Renal pelvis (tissue), 12 donors: Measurements from ENCODE around the gene ING4. TPM values are rescaled to one million over a fixed set of nuclear protein-coding genes. Genes with fewer than 3 reads are reported as not detected.
"Not testable (repeated sequence)": the region's sequence is repeated elsewhere in the genome, so short reads cannot be mapped to it uniquely, and the experiment has no call there.

Experiments
- DNase-seq: peaks from one replicate; pipeline ENCODE4 v3.0.0-alpha.2; 2013
- long read RNA-seq, 16 experiments: transcript quantifications; one replicate each; lab custom pipeline, GENCODE V29; 2026
- polyA plus RNA-seq, 3 donors: library from polyadenylated mRNA; unstranded; fragments of 120-200 nt; gene quantifications; one replicate each; pipeline ENCODE4 v1.2.1, GENCODE V29; 2013; ENCODE audit not compliant: insufficient read length in 3 of 3

The ING4 gene
- 100 to 1,000 TPM; 112 to 119 (median 119) TPM for polyA plus RNA-seq
- long read RNA-seq, donor 1, transcript ING4-202 (8 exons, 1,393 nt) = minor isoform, 18 of 45 reads
- long read RNA-seq, donor 1, transcript ING4-201 (8 exons, 1,709 nt) = major isoform, 21 of 45 reads
- long read RNA-seq, donor 1, partial matches to known transcripts = 0 of 45 reads
- long read RNA-seq, donor 1, other reads (novel, unspliced or antisense) = 0 of 45 reads
- long read RNA-seq, donor 2, transcript ING4-207 (8 exons, 1,348 nt) = minor isoform, 8 of 65 reads
- long read RNA-seq, donor 2, transcript ING4-202 (8 exons, 1,393 nt) = minor isoform, 22 of 65 reads
- long read RNA-seq, donor 2, transcript ING4-201 (8 exons, 1,709 nt) = major isoform, 28 of 65 reads
- long read RNA-seq, donor 2, partial matches to known transcripts = 0 of 65 reads
- long read RNA-seq, donor 2, other reads (novel, unspliced or antisense) = 0 of 65 reads
- long read RNA-seq, donor 3, transcript ING4-202 (8 exons, 1,393 nt) = major isoform, 25 of 54 reads
- long read RNA-seq, donor 3, transcript ING4-201 (8 exons, 1,709 nt) = minor isoform, 18 of 54 reads
- long read RNA-seq, donor 3, partial matches to known transcripts = 0 of 54 reads
- long read RNA-seq, donor 3, other reads (novel, unspliced or antisense) = 0 of 54 reads
- long read RNA-seq, donor 4, transcript ING4-202 (8 exons, 1,393 nt) = minor isoform, 24 of 76 reads
- long read RNA-seq, donor 4, transcript ING4-207 (8 exons, 1,348 nt) = minor isoform, 5 of 76 reads
- long read RNA-seq, donor 4, transcript ING4-201 (8 exons, 1,709 nt) = major isoform, 28 of 76 reads
- long read RNA-seq, donor 4, partial matches to known transcripts = 0 of 76 reads
- long read RNA-seq, donor 4, other reads (novel, unspliced or antisense) = 6 of 76 reads
- long read RNA-seq, donor 5, transcript ING4-202 (8 exons, 1,393 nt) = major isoform, 14 of 35 reads
- long read RNA-seq, donor 5, transcript ING4-201 (8 exons, 1,709 nt) = major isoform, 14 of 35 reads
- long read RNA-seq, donor 5, partial matches to known transcripts = 0 of 35 reads
- long read RNA-seq, donor 5, other reads (novel, unspliced or antisense) = 0 of 35 reads
- long read RNA-seq, donor 6, transcript ING4-207 (8 exons, 1,348 nt) = minor isoform, 7 of 47 reads
- long read RNA-seq, donor 6, transcript ING4-202 (8 exons, 1,393 nt) = major isoform, 19 of 47 reads
- long read RNA-seq, donor 6, transcript ING4-201 (8 exons, 1,709 nt) = minor isoform, 18 of 47 reads
- long read RNA-seq, donor 6, partial matches to known transcripts = 0 of 47 reads
- long read RNA-seq, donor 6, other reads (novel, unspliced or antisense) = 0 of 47 reads
- long read RNA-seq, donor 7, transcript ING4-202 (8 exons, 1,393 nt) = minor isoform, 15 of 43 reads
- long read RNA-seq, donor 7, transcript ING4-201 (8 exons, 1,709 nt) = major isoform, 21 of 43 reads
- long read RNA-seq, donor 7, transcript ING4-207 (8 exons, 1,348 nt) = minor isoform, 5 of 43 reads
- long read RNA-seq, donor 7, partial matches to known transcripts = 0 of 43 reads
- long read RNA-seq, donor 7, other reads (novel, unspliced or antisense) = 0 of 43 reads
- long read RNA-seq, donor 8, transcript ING4-201 (8 exons, 1,709 nt) = minor isoform, 7 of 20 reads
- long read RNA-seq, donor 8, transcript ING4-202 (8 exons, 1,393 nt) = major isoform, 9 of 20 reads
- long read RNA-seq, donor 8, partial matches to known transcripts = 0 of 20 reads
- long read RNA-seq, donor 8, other reads (novel, unspliced or antisense) = 0 of 20 reads
- long read RNA-seq, donor 9, transcript ING4-201 (8 exons, 1,709 nt) = minor isoform, 21 of 59 reads
- long read RNA-seq, donor 9, transcript ING4-207 (8 exons, 1,348 nt) = minor isoform, 8 of 59 reads
- long read RNA-seq, donor 9, transcript ING4-202 (8 exons, 1,393 nt) = major isoform, 23 of 59 reads
- long read RNA-seq, donor 9, partial matches to known transcripts = 0 of 59 reads
- long read RNA-seq, donor 9, other reads (novel, unspliced or antisense) = 0 of 59 reads
- long read RNA-seq, donor 10, transcript ING4-201 (8 exons, 1,709 nt) = major isoform, 23 of 45 reads
- long read RNA-seq, donor 10, transcript ING4-202 (8 exons, 1,393 nt) = minor isoform, 12 of 45 reads
- long read RNA-seq, donor 10, partial matches to known transcripts = 0 of 45 reads
- long read RNA-seq, donor 10, other reads (novel, unspliced or antisense) = 0 of 45 reads
- long read RNA-seq, donor 11, transcript ING4-201 (8 exons, 1,709 nt) = major isoform, 16 of 41 reads
- long read RNA-seq, donor 11, transcript ING4-202 (8 exons, 1,393 nt) = minor isoform, 14 of 41 reads
- long read RNA-seq, donor 11, partial matches to known transcripts = 0 of 41 reads
- long read RNA-seq, donor 11, other reads (novel, unspliced or antisense) = 0 of 41 reads
- long read RNA-seq, donor 12, transcript ING4-207 (8 exons, 1,348 nt) = minor isoform, 9 of 63 reads
- long read RNA-seq, donor 12, transcript ING4-201 (8 exons, 1,709 nt) = minor isoform, 18 of 63 reads
- long read RNA-seq, donor 12, transcript ING4-202 (8 exons, 1,393 nt) = major isoform, 25 of 63 reads
- long read RNA-seq, donor 12, partial matches to known transcripts = 0 of 63 reads
- long read RNA-seq, donor 12, other reads (novel, unspliced or antisense) = 0 of 63 reads
- long read RNA-seq, donor 13, transcript ING4-202 (8 exons, 1,393 nt) = major isoform, 8 of 19 reads
- long read RNA-seq, donor 13, transcript ING4-201 (8 exons, 1,709 nt) = minor isoform, 5 of 19 reads
- long read RNA-seq, donor 13, partial matches to known transcripts = 0 of 19 reads
- long read RNA-seq, donor 13, other reads (novel, unspliced or antisense) = 0 of 19 reads
- long read RNA-seq, donor 14 = 0 reads
- long read RNA-seq, donor 15, transcript ING4-207 (8 exons, 1,348 nt) = minor isoform, 5 of 51 reads
- long read RNA-seq, donor 15, transcript ING4-201 (8 exons, 1,709 nt) = major isoform, 26 of 51 reads
- long read RNA-seq, donor 15, transcript ING4-202 (8 exons, 1,393 nt) = minor isoform, 14 of 51 reads
- long read RNA-seq, donor 15, partial matches to known transcripts = 5 of 51 reads
- long read RNA-seq, donor 15, other reads (novel, unspliced or antisense) = 0 of 51 reads
- long read RNA-seq, donor 16, transcript ING4-202 (8 exons, 1,393 nt) = minor isoform, 22 of 65 reads
- long read RNA-seq, donor 16, transcript ING4-201 (8 exons, 1,709 nt) = major isoform, 28 of 65 reads
- long read RNA-seq, donor 16, transcript ING4-207 (8 exons, 1,348 nt) = minor isoform, 7 of 65 reads
- long read RNA-seq, donor 16, partial matches to known transcripts = 5 of 65 reads
- long read RNA-seq, donor 16, other reads (novel, unspliced or antisense) = 0 of 65 reads

GRCh38 chr12:6662906-6663742 is at the start of gene ING4:
ING4 (minus strand) TSS chr12:6663119; CDS start chr12:6663101, 18 bp downstream.
- peak; percentile 100 for DNase-seq

DNA sequence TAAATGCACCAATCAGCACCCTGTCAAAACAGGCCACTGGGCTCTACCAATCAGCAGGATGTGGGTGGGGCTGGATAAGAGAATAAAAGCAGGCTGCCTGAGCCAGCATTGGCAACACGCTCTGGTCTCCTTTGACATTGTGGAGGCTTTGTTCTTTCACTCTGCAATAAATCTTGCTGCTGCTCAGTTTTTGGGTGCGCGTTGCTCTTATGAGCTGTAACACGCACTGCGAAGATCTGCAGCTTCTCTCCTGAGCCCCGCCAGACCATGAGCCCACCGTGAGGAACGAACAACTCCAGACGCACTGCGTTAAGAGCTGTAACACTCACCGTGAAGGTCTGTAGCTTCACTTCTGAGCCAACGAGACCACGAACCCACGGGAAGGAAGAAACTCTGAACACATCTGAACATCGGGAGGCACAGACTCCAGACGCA is 46.1 kb upstream of the ING4 start:
- no peak for DNase-seq

- not testable (repeated sequence) for DNase-seq
Observed at GRCh38 chr12:6708351-6708750, 45.4 kb upstream of the ING4 start.

GRCh38 chr12:6703631-6704030 is 40.7 kb upstream of the ING4 start:
- no peak for DNase-seq

DNA sequence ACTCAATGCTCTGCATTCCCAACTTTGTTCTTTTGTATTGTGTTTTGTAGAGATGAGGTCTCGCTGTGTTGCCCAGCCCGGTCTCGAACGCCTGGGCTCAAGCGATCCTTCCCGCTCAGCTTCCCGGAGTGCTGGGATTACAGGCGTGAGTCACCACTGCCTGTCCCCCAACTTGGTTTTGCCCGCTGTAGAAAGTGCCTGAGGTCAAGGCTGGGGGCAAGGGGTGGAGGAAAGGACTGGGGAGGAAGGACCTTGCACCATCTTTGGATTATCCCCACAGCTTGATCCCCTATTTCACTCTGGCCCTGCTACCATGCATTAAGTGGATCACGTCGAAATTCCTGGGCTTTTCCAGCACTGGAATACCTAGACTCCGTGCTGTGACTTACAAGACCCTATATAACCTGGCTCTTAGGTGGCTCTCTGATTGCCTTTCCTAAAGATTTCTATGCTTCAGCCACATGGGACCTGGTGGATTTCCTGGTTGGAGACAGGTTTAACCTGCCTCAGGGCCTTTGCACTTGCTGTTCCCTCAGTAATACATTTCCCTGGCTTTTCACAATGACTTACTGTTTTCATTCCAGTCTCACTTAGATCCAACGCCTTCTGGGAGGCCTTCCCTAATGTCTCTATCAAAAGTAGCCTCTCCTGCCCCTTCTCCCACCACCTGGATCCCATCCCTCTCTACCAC is 38.3 kb upstream of the ING4 start:
- no peak for DNase-seq

DNA sequence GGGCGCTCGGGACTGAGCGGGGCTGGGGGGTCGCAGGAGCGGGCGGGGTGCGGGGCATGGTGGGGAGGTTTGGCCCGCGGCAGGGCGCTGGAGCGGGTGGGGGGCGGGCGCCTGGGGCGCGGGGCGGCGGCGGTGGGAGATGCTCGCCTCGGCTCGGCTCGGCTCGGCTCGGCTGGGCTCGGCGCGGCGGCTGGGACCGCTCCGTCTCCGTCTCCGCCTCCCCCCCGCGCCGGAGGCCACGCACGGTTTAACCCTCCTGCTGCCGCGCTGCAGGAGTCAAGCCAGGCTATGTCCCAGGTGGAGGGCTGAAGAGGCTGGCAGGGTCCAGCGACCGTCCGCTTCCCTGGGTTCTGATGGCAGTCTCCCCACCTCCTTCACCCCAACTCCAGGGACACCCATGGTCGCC is 37.7 kb upstream of the ING4 start, which contains the start of gene PIANP:
TSS of gene PIANP (minus strand) at position 170 of the 406 bp plus-strand sequence. CDS start 2,754 bp downstream, outside the sequence.
- peak; percentile 75 for DNase-seq

DNA sequence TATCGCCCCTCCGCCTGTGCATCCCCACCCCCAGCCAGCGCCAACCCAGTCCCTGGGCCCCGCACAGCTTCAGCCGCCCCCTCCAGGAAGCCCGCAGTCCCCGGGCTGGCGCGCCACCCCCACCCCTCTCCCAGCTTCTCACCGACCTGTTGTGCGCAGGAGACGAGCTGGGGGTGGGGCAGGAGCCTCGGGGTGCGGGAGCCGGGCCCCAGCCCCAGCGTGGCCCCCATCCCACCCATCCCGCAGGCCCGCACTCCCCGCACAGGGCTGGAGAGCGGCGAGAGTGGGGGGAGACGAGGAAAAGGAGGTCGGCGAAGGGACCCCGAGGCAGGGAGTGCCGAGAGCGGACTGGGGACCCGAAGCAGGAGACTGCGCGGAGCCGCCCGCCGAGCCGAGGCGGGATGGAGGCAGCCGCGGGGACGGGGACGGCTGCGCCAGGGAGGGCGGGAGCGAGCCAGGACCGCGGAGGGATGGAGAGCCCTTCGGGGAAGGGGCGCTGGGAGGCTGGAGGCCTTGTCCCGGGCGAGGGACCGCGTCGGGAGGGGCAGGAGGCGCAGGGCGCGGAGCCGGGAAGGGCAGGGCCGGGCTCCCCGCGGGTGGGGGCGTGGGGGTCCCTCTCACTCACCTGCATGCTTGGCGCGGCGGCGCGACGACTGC is 37.2 kb upstream of the ING4 start:
- no peak for DNase-seq

DNA sequence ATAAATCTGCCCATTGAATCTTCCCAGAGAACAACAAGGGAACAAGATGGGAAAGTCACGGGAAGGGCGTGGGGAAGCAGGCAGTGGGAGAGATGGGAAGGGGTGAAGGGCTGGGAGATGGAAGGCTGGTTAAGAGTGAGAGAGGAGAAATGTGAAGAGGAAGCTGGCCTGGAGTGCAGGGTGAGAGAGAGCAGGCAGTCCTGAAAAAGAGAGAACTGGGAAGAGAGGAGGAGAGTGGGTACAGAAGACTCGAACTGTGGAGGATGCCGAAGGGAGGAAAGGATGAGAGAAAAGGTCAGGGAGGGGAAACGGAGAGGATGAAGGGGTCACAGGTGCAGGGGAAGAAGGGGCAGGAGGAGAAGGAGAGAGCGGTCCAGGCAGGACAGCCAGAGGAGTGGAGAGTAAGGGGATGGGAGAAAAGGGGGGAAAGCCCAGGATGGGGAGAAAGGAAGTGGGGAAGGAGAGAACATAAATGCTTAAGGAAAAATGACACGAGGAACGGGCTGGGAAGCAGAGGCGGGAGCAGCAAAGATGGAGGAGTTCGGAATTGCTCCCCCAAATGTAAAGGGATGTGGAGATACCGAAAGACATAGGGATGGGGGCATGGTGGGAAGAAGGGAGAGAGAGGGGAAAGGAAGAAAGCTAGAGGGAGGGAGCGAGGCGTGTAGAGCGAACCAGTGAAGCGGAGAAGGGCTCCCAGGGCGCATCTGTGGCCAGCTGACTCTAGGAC is 36.5 kb upstream of the ING4 start:
- peak; percentile 20 for DNase-seq

DNA sequence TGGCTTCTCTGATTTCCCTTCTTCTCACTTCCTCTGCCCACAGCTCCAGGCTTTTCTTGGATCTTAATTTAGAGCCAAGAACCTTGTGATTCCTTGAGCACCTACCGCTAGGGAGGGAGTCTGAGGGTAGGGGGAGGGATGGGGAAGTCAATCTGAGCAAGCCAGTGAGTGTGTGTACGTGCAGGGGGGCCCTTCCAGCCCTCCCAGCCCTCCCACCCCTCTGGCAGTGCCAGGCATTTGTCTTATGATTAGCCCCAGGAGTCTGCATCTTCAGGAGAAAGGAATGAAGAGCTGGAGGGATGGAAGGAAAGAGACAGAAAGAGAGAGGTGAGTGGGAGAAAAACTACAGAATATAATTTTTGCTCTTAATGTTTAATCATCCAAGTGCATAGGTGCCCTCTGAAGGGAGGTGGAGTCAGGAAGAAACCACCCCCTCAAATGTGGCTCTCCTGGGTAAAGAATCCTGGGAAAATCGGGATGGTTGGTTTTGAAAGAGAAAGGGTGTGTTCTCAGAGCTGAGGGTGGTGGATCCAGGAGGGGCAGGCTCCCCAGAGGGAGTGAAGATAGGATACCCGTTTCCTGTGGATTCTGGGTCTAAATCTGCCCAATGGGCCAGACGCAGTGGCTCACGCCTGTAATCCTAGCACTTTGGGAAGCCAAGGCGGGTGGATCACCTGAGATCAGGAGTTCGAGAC is 35.6 kb upstream of the ING4 start:
- DNase-seq = no peak

DNA sequence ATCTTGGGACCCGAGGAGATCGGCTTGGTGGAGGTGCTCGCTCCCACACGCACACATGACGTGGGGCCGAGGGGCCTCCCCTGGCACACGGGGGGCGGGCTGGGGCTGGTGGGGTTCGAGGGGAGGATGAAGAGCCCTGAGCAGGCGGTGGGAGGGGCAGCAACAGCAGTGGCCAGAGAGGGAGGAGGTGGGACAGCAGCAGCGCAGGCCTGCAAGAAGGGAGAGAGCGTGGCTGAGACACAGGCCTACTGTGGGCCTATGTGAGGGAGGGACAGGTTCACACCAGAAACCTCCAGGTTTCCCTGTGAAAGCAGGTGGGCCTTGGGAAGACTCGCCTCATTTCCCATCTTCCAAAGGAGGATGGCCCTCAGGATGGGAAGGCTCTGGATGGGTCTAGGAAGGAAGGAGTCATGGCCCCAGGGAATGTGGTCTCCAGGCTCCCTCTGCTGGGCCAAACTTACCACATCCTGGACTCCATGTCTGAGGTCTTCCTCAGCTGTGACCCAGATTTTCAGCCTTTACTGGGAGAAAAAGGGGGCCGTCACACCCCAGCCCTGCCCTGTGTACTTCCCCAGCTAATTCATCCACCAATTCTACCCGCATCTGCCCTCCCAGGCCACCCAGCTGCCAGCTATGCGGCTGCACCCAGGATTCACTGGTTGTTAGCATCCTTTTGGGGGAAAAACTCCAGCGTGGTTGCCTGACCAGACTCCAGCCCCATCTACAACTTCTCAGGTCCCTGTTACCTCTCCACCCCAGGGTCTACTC is 34.8 kb upstream of the ING4 start:
- DNase-seq = peak; percentile 42

- DNase-seq = peak; percentile 39
Observed at GRCh38 chr12:6696690-6697583, 34.0 kb upstream of the ING4 start.
